ENCODE data around the gene DYSF.

Gene DYSF

DNA sequence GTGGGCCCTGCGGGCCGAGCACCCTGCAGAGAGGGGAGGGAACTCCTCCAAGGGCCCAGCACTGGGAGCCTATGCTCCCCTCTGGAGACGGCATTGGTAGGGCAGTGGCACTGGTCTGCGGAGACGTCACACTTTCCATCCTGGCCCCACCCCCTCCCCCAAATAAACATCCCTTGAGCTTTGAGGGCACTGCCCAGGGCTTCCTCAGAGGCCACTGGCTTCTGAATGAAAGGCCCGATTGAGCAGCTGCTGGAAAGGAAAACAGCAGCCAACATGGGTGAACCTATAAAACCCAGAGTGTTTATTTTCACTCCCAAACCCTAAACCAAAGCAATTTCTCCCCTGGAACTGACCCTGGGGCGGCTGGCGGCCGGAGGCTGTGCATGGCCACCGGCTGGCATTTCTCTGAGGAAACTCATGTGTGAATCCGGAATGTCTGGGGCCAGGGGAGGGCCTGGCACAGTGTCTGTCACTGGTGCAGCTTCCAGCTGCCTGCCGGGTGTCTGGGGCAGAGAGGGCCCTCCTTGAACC is 138.9 kb downstream of the DYSF start:
- no peaks in the 10 kb centered on the region for H3K4me1 ChIP-seq (ENCODE audit: control insufficient read depth, insufficient read depth, low read length, unreplicated experiment)
- no peaks in the 10 kb centered on the region for H3K36me3 ChIP-seq (ENCODE audit: insufficient read depth, low read length)
- H2AFZ ChIP-seq (ENCODE audit: low read length, unreplicated experiment), result no peak overlapping the region
- H3K27me3 ChIP-seq (ENCODE audit: insufficient read depth, low read length), result peaks cover 17% of the 10 kb centered on the region; the same call in 1 of the 2 replicates
- H3K27ac ChIP-seq (ENCODE audit: low read depth, low read length), result no peak overlapping the region
- H3K4me3 ChIP-seq (ENCODE audit: low read depth, low read length), result no peak overlapping the region
- H3K79me2 ChIP-seq (ENCODE audit: control insufficient read depth, insufficient read depth, low read length, unreplicated experiment), result no peaks in the 10 kb centered on the region

DNA sequence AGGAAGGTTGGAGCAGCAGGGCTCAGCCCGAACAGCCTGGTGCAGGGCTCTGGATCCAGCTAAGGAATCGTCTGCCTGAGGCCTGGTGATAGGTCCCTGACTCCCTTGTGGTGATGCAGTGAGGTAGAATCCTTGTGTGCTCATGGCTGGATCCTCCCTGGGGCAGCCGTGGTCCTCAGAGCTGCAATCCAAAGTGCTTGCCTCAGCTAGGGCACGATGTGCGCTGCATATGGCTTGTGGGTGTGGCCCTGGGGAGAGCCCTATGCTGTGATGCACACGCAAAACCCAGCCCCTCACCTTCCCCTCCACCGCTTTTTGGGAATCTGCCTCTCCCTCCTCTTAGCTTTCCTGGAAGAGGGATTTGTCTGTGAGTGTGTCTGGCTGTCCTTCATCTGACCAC is 142.2 kb downstream of the DYSF start:
- Histone ChIP-seq H3K79me2 (ENCODE audit: control insufficient read depth, insufficient read depth, low read length, unreplicated experiment) (no peaks in the 10 kb centered on the region), H3K27ac (ENCODE audit: low read depth, low read length) (no peak overlapping the region), H3K4me1 (ENCODE audit: control insufficient read depth, insufficient read depth, low read length, unreplicated experiment) (no peaks in the 10 kb centered on the region), H3K36me3 (ENCODE audit: insufficient read depth, low read length) (no peaks in the 10 kb centered on the region), H2AFZ (ENCODE audit: low read length, unreplicated experiment) (no peak overlapping the region), H3K4me3 (ENCODE audit: low read depth, low read length) (no peak overlapping the region), H3K27me3 (ENCODE audit: insufficient read depth, low read length) (peaks cover 7% of the 10 kb centered on the region; the same call in 1 of the 2 replicates)

DNA sequence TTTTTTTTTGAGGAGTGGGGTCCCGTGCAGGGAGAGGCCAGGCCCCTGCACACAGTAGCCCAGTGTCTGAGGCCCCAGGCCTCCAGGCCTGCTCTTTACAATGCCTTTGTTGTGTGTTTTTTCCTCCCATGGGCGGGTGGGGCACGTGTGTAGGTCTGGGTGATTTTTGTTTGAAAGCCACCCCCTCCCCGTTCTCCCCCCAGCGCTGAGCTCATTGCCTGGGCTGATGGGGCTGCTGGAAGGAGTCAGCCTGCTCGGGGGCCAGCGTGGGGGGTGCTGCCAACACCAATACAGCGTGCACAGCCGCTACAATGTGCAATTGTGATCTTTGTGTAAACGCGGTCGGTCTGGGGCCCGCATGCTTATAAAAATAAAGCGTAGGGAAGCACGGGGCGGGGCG is 142.7 kb downstream of the DYSF start:
- Histone ChIP-seq H3K27me3 (ENCODE audit: insufficient read depth, low read length) (peaks cover 6% of the 10 kb centered on the region; the same call in 1 of the 2 replicates), H3K79me2 (ENCODE audit: control insufficient read depth, insufficient read depth, low read length, unreplicated experiment) (no peaks in the 10 kb centered on the region), H3K27ac (ENCODE audit: low read depth, low read length) (no peak overlapping the region), H3K4me3 (ENCODE audit: low read depth, low read length) (no peak overlapping the region), H3K4me1 (ENCODE audit: control insufficient read depth, insufficient read depth, low read length, unreplicated experiment) (no peaks in the 10 kb centered on the region), H3K36me3 (ENCODE audit: insufficient read depth, low read length) (no peaks in the 10 kb centered on the region), H2AFZ (ENCODE audit: low read length, unreplicated experiment) (no peak overlapping the region)

DNA sequence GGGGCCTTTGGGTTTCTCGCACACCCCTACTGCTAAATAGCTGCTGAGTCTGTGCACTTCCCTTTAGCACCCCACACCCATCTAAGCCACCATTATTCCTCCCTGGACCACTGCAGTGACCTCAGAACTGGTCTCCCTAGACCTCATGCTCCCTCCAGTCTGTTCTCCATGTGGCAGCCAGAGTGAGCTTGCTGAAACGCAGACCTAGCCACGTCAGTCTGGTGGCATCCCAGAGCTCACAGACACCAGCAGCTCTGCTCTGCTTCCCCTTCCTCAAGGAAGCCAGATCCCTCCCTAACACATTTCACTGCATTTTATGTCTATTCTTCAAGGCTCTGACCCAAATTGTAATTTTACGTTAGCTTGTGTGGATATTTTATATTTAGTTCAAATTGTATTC is 144.4 kb downstream of the DYSF start:
- H2AFZ ChIP-seq (ENCODE audit: low read length, unreplicated experiment), result no peak overlapping the region
- no peak overlapping the region for H3K4me3 ChIP-seq (ENCODE audit: low read depth, low read length)
- no peak overlapping the region for H3K27ac ChIP-seq (ENCODE audit: low read depth, low read length)
- H3K36me3 ChIP-seq (ENCODE audit: insufficient read depth, low read length), result no peaks in the 10 kb centered on the region
- no peaks in the 10 kb centered on the region for H3K4me1 ChIP-seq (ENCODE audit: control insufficient read depth, insufficient read depth, low read length, unreplicated experiment)
- H3K27me3 ChIP-seq (ENCODE audit: insufficient read depth, low read length), result peaks cover 12% of the 10 kb centered on the region; the same call in 1 of the 2 replicates
- H3K79me2 ChIP-seq (ENCODE audit: control insufficient read depth, insufficient read depth, low read length, unreplicated experiment), result no peaks in the 10 kb centered on the region

DNA sequence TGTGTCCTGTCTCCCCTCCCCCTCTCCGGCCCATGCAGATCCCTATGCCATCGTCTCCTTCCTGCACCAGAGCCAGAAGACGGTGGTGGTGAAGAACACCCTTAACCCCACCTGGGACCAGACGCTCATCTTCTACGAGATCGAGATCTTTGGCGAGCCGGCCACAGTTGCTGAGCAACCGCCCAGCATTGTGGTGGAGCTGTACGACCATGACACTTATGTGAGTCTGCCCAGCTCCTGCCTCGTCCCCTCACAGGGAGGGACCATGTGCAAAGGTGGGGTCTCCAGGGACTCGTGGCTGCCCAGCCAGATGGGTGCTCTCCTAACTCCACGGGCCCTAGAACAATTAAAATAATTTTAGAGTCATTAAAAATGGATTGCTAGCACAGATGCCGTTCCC is 145.2 kb downstream of the DYSF start:
- H3K27me3 ChIP-seq (ENCODE audit: insufficient read depth, low read length), result peaks cover 12% of the 10 kb centered on the region
- H3K79me2 ChIP-seq (ENCODE audit: control insufficient read depth, insufficient read depth, low read length, unreplicated experiment), result no peaks in the 10 kb centered on the region
- no peak overlapping the region for H3K27ac ChIP-seq (ENCODE audit: low read depth, low read length)
- no peaks in the 10 kb centered on the region for H3K36me3 ChIP-seq (ENCODE audit: insufficient read depth, low read length)
- no peak overlapping the region for H3K4me3 ChIP-seq (ENCODE audit: low read depth, low read length)
- no peak overlapping the region for H2AFZ ChIP-seq (ENCODE audit: low read length, unreplicated experiment)
- H3K4me1 ChIP-seq (ENCODE audit: control insufficient read depth, insufficient read depth, low read length, unreplicated experiment), result no peaks in the 10 kb centered on the region

DNA sequence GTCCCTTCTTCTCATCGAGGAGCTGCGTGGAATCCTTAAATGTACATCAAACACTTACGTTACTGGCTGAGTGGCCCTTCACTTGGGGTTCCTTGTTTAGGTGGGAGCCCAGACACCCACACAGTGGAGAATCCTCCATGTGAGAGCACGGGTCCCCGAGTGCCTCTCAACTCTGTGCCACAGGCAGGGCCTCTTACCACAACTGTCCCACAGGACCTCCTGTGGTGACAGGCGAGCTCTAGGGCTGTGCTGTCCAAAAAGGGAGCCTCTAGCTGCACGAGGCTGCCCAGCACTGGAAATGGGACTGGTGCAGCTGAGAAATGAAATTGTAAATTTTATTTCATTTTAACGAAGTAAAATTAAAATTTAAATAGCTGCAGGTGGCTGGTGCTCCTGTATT is 145.7 kb downstream of the DYSF start:
- no peak overlapping the region for H2AFZ ChIP-seq (ENCODE audit: low read length, unreplicated experiment)
- no peaks in the 10 kb centered on the region for H3K36me3 ChIP-seq (ENCODE audit: insufficient read depth, low read length)
- H3K4me1 ChIP-seq (ENCODE audit: control insufficient read depth, insufficient read depth, low read length, unreplicated experiment), result no peaks in the 10 kb centered on the region
- no peaks in the 10 kb centered on the region for H3K79me2 ChIP-seq (ENCODE audit: control insufficient read depth, insufficient read depth, low read length, unreplicated experiment)
- H3K4me3 ChIP-seq (ENCODE audit: low read depth, low read length), result no peak overlapping the region
- H3K27ac ChIP-seq (ENCODE audit: low read depth, low read length), result no peak overlapping the region
- peaks cover 12% of the 10 kb centered on the region for H3K27me3 ChIP-seq (ENCODE audit: insufficient read depth, low read length)

DNA sequence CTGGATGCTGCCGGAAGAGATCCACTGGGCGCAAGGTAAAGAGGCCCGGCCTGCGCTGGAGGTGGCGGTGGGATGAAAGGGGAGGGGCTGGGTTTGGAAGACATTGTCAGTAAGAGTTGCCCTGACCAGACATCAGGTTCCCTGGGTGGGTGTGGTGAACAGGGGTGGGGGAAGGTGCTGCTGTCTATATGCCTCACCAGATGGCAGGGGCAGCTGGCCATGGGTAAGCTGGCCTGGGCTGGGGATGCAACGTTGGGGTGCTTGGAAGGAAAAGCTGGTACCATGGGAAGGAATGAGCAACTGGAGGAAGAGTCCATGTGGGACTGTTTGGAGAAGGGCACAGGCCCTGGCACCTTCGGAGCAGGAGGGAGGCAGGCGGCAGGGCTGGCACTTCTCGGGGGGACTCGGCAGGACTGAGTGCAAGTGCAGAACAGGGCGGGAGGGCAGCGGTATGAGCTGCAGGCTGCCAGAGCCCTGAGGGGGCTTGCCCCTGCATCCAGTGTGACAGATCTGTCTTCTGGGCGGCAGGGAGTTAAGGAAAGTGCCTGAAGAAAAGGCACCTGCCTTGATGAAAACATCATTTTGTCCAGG is 146.4 kb downstream of the DYSF start:
- Histone ChIP-seq H3K36me3 (ENCODE audit: insufficient read depth, low read length) (no peaks in the 10 kb centered on the region), H3K27me3 (ENCODE audit: insufficient read depth, low read length) (peaks cover 15% of the 10 kb centered on the region), H2AFZ (ENCODE audit: low read length, unreplicated experiment) (no peak overlapping the region), H3K27ac (ENCODE audit: low read depth, low read length) (no peak overlapping the region), H3K4me1 (ENCODE audit: control insufficient read depth, insufficient read depth, low read length, unreplicated experiment) (no peaks in the 10 kb centered on the region), H3K4me3 (ENCODE audit: low read depth, low read length) (no peak overlapping the region), H3K79me2 (ENCODE audit: control insufficient read depth, insufficient read depth, low read length, unreplicated experiment) (no peaks in the 10 kb centered on the region)

DNA sequence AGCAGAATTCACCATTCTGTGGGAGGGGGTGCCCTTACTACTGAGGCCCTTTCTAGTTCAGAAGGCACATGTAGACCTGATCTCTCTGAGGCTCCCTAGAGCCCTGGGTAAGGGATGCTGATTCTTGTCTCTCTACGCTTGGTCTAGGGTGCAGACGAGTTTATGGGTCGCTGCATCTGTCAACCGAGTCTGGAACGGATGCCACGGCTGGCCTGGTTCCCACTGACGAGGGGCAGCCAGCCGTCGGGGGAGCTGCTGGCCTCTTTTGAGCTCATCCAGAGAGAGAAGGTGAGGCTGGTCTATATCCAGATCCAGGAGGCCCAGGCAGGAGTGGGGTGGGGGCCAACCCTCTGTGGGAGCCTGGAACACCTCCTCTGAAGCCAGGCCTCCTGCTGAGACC is 147.2 kb downstream of the DYSF start:
- no peaks in the 10 kb centered on the region for H3K36me3 ChIP-seq (ENCODE audit: insufficient read depth, low read length)
- no peak overlapping the region for H3K4me3 ChIP-seq (ENCODE audit: low read depth, low read length)
- H3K27me3 ChIP-seq (ENCODE audit: insufficient read depth, low read length), result peaks cover 20% of the 10 kb centered on the region
- no peak overlapping the region for H3K27ac ChIP-seq (ENCODE audit: low read depth, low read length)
- no peak overlapping the region for H2AFZ ChIP-seq (ENCODE audit: low read length, unreplicated experiment)
- no peaks in the 10 kb centered on the region for H3K4me1 ChIP-seq (ENCODE audit: control insufficient read depth, insufficient read depth, low read length, unreplicated experiment)
- no peaks in the 10 kb centered on the region for H3K79me2 ChIP-seq (ENCODE audit: control insufficient read depth, insufficient read depth, low read length, unreplicated experiment)

DNA sequence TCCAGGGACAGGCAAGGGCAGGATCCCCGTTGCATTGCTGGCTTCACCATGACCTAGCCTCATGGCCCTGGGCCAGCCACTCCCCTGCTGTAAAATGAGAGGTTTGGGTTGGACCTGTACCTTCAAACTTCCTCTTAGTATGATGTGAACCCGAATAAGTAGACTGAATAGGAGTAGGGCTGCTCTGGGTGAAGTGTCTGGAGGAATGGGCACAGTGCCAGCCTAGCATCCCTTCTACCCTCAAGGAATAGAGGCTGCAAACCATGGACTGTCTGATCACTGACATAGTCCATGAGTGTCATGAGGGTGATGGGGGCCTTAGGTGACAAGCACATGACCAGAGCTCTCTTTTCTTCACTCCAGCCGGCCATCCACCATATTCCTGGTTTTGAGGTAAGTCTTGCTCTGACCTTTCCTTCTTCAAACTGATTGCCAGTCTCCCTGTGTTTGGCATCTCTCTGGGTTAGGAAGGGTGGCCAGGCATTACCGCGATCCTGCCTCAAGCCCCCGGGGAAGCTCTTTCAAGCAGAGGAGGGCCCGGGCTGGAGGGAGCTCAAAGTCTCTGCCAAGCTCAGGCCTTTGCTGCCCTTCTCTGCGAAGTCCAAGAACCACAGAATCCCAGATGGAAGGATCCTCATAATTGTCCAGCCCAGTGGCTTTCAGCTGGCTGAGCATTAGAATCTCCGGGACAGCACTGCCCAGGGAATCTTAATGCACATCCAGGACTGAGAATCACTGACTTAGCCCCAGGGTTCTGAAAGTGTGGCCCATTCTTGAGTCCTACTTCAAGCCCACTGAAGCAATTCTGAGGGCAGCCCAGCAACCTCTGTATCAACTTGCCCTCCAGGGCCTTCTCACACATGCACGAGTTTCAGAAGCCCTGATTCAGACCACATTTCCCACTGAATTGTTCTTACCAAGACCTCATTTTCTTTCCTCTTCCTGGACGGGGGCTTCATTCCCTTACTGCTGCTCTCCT is 148.1 kb downstream of the DYSF start:
- Histone ChIP-seq H3K79me2 (ENCODE audit: control insufficient read depth, insufficient read depth, low read length, unreplicated experiment) (no peaks in the 10 kb centered on the region), H3K27me3 (ENCODE audit: insufficient read depth, low read length) (peaks cover 28% of the 10 kb centered on the region), H3K27ac (ENCODE audit: low read depth, low read length) (no peak overlapping the region), H2AFZ (ENCODE audit: low read length, unreplicated experiment) (no peak overlapping the region), H3K36me3 (ENCODE audit: insufficient read depth, low read length) (no peaks in the 10 kb centered on the region), H3K4me1 (ENCODE audit: control insufficient read depth, insufficient read depth, low read length, unreplicated experiment) (no peaks in the 10 kb centered on the region), H3K4me3 (ENCODE audit: low read depth, low read length) (no peak overlapping the region)

DNA sequence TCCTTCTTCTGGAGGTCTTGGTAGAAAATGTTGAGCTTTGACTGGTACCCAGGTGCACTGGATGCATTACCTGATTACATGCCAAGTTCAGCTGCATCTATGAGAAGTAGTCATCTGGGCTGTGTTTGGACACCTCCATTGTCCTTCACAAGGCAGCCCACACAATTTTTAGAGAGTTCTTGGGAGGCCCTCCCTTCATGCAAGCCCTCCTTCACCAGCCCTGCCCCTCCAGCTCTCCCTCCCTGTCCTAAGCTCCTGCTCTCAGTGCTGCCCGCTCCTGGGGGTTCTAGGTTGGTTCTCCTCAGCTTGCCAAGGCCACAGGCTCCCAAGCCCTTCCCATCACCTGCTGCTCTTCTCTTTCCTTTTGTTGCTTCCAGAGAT is 148.7 kb downstream of the DYSF start:
- H3K4me1 ChIP-seq (ENCODE audit: control insufficient read depth, insufficient read depth, low read length, unreplicated experiment), result no peaks in the 10 kb centered on the region
- no peak overlapping the region for H3K4me3 ChIP-seq (ENCODE audit: low read depth, low read length)
- H3K27ac ChIP-seq (ENCODE audit: low read depth, low read length), result no peak overlapping the region
- no peaks in the 10 kb centered on the region for H3K36me3 ChIP-seq (ENCODE audit: insufficient read depth, low read length)
- peaks cover 29% of the 10 kb centered on the region for H3K27me3 ChIP-seq (ENCODE audit: insufficient read depth, low read length)
- H3K79me2 ChIP-seq (ENCODE audit: control insufficient read depth, insufficient read depth, low read length, unreplicated experiment), result no peaks in the 10 kb centered on the region
- H2AFZ ChIP-seq (ENCODE audit: low read length, unreplicated experiment), result no peak overlapping the region

Data from ACC112 (cell line).